GM19193 (cell line): ENCODE results near the gene HAND2.

Experiments
- POLR2A ChIP-seq: IDR thresholded peaks from 4 replicates; pipeline ENCODE4 v1.6.1; 2011; ENCODE audit not compliant: insufficient read depth, insufficient read length; ENCODE audit errors: extremely low read depth

HAND2 gene

DNA sequence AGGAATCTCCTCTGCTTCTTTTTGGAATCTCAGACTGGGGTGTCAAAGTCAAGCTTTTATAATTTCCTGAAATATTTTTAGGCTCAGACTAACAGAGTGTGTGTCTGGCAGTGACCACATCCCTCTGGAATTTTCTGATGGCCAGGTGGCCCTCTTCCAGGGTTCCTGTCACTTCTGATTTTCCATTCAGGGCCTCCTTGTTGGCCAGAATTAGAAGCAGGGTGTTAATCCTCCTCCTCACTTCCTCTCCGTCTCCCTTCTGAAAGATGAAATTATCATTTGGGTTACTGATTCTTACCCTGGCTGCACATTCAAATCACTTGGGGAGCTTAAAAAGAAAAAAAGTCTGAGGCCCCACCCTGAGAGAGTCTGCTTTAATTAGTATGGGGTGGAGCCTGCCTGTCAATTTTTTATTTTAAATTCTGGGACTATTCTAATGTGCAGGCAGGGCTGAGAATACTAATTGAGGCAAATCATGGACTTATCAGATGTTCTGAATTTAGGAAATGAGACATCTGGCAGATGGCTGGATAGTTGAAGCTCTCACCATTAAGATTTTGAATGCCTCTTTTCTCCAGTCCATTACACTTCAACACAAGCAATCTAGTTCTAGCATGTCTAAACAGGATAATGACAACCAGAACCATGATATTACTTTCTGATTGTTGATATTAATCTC lies 43.2 kb downstream of the HAND2 start:
- no peak for TF ChIP-seq POLR2A

DNA sequence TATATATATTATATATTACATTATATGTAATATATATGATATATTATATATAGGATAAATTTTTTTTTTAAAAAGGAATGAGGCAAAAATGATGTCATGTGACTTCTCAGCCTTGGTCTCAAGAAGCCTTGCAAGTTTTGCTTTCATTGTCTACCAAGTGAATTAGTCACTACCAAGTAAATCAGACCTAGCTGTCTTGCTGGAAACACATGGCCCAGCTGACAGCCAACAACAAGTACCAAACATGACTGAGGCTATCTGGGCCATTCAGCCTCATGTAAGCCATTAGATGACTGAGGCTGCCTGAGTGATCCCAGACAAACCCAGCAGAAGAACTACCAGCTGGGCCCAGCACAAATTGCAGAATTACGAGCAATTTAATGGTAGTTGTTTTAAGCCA lies 44.9 kb downstream of the HAND2 start:
- no peak for TF ChIP-seq POLR2A

DNA sequence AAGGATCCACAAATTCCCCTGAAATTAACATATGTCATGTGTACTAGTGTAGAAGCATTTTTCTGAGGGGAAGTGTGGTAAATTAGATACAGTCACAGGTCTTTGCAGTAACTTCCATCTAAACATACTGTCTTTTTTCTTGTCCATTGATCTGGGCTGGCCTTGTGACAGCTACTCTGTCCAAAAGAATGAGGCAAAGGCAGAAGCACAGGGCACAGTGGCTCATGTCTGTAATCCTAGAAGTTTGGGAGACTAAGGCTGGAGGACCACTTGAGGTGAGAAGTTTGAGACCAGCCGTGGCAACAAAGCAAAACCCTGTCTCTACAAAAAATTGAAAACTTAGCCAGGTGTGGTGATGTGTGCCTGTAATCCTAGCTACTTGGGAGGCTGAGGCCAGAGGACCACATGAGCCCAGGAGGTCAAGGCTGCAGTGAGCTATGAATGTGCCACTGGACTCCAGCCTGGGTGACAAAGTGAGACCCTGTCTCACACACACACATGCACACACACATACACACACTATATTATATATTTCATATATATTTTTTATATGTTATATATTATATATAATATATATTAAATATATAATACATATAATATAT lies 47.6 kb downstream of the HAND2 start:
- TF ChIP-seq POLR2A, result no peak

GRCh38 chr4:173478913-173479283 lies 51.1 kb downstream of the HAND2 start:
- no peak for TF ChIP-seq POLR2A

DNA sequence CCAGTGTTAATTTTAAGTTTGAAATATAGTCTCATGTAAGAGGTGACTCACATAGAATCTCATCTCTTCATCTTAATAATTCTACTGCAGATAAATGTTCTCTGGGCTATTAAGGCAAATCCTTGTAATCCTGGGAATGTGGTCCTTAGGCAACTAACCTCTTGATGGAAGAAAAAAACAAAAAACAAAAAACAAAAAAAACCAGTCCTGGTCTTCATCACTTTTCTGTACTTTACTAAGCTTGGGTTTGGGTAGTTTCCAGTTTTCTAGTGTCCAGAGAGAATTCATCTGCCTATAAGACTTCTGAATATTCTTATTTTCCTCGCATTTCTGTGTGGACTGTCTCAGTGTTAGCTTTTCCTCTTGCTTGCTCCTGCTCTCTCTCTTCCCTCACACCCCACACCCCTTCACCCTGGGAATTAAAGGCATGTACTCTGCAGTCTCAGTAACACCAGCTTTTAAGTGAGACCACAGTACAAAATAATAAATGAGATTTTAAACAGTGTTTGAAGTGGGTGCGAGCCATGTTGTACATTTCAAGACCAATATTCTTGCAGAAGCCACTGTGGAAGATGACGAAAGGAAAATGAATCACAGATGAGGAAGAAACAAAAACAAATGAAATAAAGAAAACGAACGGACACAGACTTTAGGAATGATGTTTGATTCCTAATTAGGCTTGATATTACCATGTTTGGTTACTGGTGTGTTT lies 51.7 kb downstream of the HAND2 start:
- no peak for TF ChIP-seq POLR2A

- TF ChIP-seq POLR2A, result no peak
Measured at GRCh38 chr4:173477016-173477415, 53.0 kb downstream of the HAND2 start.
